ENCODE data around the gene MYO7B. TPM values are rescaled to one million over a fixed set of nuclear protein-coding genes. Genes with fewer than 3 reads are reported as not detected.

Gene MYO7B
- polyA plus RNA-seq, 1 of the 3 experiments (the other 2 are of a cell fraction): 0.08 TPM

DNA sequence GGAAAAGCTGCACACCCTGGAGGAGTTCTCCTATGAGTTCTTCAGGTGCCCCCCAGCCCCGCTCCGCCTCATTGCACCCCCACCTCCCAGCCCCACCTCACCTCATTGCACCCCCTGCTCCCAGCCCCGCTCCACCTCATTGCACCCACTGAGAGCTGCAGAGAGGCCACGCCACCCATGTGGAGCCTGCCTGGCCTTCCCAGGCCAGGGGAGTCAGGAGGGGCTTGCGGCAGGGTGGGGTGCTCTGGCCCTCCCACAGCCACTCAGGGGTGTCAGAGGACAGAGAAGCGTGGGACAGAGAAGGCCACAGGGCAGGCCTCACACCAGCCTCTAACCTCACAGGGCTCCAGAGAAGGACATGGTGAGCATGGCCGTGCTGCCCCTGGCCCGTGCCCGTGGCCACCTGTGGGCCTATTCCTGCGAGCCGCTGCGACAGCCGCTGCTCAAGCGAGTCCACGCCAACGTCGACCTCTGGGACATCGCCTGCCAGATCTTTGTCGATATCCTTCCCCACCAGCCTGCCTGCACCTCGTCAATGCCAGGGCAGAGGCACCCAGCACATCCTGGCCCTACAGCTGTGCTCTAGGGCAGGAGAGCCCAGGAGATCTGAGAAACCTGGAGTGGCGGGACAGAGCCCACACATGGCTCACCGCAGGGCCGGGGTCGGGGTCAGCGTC is 95.5 kb downstream of the MYO7B start:
- Histone ChIP-seq H2AFZ (ENCODE audit: low read depth) (no peak overlapping the region), H3K4me3 (ENCODE audit: low read depth in 2 of 2, low read length in 1 of 2) (no peak overlapping the region), H3K27me3 (ENCODE audit: insufficient read depth) (no peaks in the 10 kb centered on the region), H3F3A (replicated peaks; ENCODE audit: insufficient read depth) (no peaks in the 10 kb centered on the region), H3K79me2 (ENCODE audit: insufficient read depth) (no peaks in the 10 kb centered on the region), H3K9me2 (no peaks in the 10 kb centered on the region), H3K4me2 (no peak overlapping the region), H3K9me3 (no peaks in the 10 kb centered on the region), H4K20me1 (ENCODE audit: insufficient read depth) (no peaks in the 10 kb centered on the region), H3K9ac (no peak overlapping the region), H3K4me1 (ENCODE audit: control insufficient read depth in 1 of 2, insufficient read depth in 2 of 2, low read depth in 1 of 2, low read length in 1 of 2) (peaks cover 0 to 34% of the 10 kb centered on the region in 2 experiments; a peak in 1 of 4 replicates), H3K36me3 (replicated peaks in 1 of 2; ENCODE audit: control insufficient read depth in 1 of 2, insufficient read depth in 2 of 2, low read length in 1 of 2) (no peaks in the 10 kb centered on the region), H3K27ac (ENCODE audit: low read depth in 2 of 2, low read length in 1 of 2) (no peak overlapping the region)
- no peak for DNase-seq
- TF ChIP-seq, protein P1, sequence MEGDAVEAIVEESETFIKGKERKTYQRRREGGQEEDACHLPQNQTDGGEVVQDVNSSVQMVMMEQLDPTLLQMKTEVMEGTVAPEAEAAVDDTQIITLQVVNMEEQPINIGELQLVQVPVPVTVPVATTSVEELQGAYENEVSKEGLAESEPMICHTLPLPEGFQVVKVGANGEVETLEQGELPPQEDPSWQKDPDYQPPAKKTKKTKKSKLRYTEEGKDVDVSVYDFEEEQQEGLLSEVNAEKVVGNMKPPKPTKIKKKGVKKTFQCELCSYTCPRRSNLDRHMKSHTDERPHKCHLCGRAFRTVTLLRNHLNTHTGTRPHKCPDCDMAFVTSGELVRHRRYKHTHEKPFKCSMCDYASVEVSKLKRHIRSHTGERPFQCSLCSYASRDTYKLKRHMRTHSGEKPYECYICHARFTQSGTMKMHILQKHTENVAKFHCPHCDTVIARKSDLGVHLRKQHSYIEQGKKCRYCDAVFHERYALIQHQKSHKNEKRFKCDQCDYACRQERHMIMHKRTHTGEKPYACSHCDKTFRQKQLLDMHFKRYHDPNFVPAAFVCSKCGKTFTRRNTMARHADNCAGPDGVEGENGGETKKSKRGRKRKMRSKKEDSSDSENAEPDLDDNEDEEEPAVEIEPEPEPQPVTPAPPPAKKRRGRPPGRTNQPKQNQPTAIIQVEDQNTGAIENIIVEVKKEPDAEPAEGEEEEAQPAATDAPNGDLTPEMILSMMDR (IDR thresholded peaks at IDR 0.05): no peak
- no peak for TF ChIP-seq FOSL2 (IDR thresholded peaks at IDR 0.05; ENCODE audit: borderline replicate concordance, low read depth)
- TF ChIP-seq, protein P2, sequence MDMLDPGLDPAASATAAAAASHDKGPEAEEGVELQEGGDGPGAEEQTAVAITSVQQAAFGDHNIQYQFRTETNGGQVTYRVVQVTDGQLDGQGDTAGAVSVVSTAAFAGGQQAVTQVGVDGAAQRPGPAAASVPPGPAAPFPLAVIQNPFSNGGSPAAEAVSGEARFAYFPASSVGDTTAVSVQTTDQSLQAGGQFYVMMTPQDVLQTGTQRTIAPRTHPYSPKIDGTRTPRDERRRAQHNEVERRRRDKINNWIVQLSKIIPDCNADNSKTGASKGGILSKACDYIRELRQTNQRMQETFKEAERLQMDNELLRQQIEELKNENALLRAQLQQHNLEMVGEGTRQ (IDR thresholded peaks at IDR 0.05; ENCODE audit: borderline replicate concordance, low read depth, low read length): no peak
- no peak for TF ChIP-seq SIN3A (IDR thresholded peaks at IDR 0.05; ENCODE audit: borderline replicate concordance, low read depth, low read length)
- no peak for TF ChIP-seq RFX5 (IDR thresholded peaks at IDR 0.05; ENCODE audit: low read length)
- no peak for TF ChIP-seq GATA2 (CRISPR knock-in tag; IDR thresholded peaks at IDR 0.05)
- TF ChIP-seq RAD21 (IDR thresholded peaks at IDR 0.05; ENCODE audit: low read length): no peak
- no peak for TF ChIP-seq JUND (IDR thresholded peaks at IDR 0.05)
- TF ChIP-seq, protein P3, sequence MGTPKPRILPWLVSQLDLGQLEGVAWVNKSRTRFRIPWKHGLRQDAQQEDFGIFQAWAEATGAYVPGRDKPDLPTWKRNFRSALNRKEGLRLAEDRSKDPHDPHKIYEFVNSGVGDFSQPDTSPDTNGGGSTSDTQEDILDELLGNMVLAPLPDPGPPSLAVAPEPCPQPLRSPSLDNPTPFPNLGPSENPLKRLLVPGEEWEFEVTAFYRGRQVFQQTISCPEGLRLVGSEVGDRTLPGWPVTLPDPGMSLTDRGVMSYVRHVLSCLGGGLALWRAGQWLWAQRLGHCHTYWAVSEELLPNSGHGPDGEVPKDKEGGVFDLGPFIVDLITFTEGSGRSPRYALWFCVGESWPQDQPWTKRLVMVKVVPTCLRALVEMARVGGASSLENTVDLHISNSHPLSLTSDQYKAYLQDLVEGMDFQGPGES (IDR thresholded peaks at IDR 0.05; ENCODE audit: low read depth, low read length): no peak
- TF ChIP-seq ELF1 (IDR thresholded peaks at IDR 0.05): no peak
- TF ChIP-seq, protein P4, sequence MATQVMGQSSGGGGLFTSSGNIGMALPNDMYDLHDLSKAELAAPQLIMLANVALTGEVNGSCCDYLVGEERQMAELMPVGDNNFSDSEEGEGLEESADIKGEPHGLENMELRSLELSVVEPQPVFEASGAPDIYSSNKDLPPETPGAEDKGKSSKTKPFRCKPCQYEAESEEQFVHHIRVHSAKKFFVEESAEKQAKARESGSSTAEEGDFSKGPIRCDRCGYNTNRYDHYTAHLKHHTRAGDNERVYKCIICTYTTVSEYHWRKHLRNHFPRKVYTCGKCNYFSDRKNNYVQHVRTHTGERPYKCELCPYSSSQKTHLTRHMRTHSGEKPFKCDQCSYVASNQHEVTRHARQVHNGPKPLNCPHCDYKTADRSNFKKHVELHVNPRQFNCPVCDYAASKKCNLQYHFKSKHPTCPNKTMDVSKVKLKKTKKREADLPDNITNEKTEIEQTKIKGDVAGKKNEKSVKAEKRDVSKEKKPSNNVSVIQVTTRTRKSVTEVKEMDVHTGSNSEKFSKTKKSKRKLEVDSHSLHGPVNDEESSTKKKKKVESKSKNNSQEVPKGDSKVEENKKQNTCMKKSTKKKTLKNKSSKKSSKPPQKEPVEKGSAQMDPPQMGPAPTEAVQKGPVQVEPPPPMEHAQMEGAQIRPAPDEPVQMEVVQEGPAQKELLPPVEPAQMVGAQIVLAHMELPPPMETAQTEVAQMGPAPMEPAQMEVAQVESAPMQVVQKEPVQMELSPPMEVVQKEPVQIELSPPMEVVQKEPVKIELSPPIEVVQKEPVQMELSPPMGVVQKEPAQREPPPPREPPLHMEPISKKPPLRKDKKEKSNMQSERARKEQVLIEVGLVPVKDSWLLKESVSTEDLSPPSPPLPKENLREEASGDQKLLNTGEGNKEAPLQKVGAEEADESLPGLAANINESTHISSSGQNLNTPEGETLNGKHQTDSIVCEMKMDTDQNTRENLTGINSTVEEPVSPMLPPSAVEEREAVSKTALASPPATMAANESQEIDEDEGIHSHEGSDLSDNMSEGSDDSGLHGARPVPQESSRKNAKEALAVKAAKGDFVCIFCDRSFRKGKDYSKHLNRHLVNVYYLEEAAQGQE (IDR thresholded peaks at IDR 0.05; ENCODE audit: low read depth, low read length): no peak
- no peak for TF ChIP-seq EP300 (IDR thresholded peaks at IDR 0.05; ENCODE audit: borderline replicate concordance in 1 of 2, low read depth in 1 of 2, low read length in 1 of 2)
- TF ChIP-seq, protein P5, sequence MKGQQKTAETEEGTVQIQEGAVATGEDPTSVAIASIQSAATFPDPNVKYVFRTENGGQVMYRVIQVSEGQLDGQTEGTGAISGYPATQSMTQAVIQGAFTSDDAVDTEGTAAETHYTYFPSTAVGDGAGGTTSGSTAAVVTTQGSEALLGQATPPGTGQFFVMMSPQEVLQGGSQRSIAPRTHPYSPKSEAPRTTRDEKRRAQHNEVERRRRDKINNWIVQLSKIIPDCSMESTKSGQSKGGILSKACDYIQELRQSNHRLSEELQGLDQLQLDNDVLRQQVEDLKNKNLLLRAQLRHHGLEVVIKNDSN (IDR thresholded peaks at IDR 0.05; ENCODE audit: borderline replicate concordance, low read depth): no peak
- no peak for TF ChIP-seq NRF1 (IDR thresholded peaks at IDR 0.05; ENCODE audit: low read depth, low read length)
- TF ChIP-seq RXRA (IDR thresholded peaks at IDR 0.05; ENCODE audit: borderline replicate concordance, low read depth): no peak
- no peak for TF ChIP-seq TEAD4 (IDR thresholded peaks at IDR 0.05; ENCODE audit: borderline replicate concordance, insufficient read depth)
- TF ChIP-seq, protein P6, sequence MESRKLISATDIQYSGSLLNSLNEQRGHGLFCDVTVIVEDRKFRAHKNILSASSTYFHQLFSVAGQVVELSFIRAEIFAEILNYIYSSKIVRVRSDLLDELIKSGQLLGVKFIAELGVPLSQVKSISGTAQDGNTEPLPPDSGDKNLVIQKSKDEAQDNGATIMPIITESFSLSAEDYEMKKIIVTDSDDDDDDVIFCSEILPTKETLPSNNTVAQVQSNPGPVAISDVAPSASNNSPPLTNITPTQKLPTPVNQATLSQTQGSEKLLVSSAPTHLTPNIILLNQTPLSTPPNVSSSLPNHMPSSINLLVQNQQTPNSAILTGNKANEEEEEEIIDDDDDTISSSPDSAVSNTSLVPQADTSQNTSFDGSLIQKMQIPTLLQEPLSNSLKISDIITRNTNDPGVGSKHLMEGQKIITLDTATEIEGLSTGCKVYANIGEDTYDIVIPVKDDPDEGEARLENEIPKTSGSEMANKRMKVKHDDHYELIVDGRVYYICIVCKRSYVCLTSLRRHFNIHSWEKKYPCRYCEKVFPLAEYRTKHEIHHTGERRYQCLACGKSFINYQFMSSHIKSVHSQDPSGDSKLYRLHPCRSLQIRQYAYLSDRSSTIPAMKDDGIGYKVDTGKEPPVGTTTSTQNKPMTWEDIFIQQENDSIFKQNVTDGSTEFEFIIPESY (IDR thresholded peaks at IDR 0.05; ENCODE audit: borderline replicate concordance, low read depth): no peak
- TF ChIP-seq CHD2 (IDR thresholded peaks at IDR 0.05; ENCODE audit: low read length, partially characterized antibody): no peak
- TF ChIP-seq GABPA (IDR thresholded peaks at IDR 0.05; ENCODE audit: low read depth): no peak
- CTCF ChIA-PET: interaction anchor here (0.6 to 2.0 kb wide), 5 partner anchors 9 to 453 kb away, joined by 3 to 8 read pairs (median 3); no protein-coding TSS in a partner anchor
- POLR2A ChIA-PET: no interaction called here
- 76% methylated on average over 7 of the region's 25 CpGs for WGBS (ENCODE audit: low lambda C conversion rate)
